ENCODE measurements around the gene NOP10. TPM values are rescaled to one million over a fixed set of nuclear protein-coding genes. Genes with fewer than 3 reads are reported as not detected.

The NOP10 gene
- total RNA-seq, 1 experiment from 2014 or later, result 162 TPM

- POLR2A ChIA-PET (ENCODE audit: unreplicated experiment), result no interaction called here
- H3K79me2 ChIP-seq (ENCODE audit: low read depth), result 0 out of 2 replicates have a peak, but pooled peaks cover 4% of the 10 kb centered on the region
Measured at GRCh38 chr15:34332553-34333120, 10.3 kb downstream of the NOP10 start.

DNA sequence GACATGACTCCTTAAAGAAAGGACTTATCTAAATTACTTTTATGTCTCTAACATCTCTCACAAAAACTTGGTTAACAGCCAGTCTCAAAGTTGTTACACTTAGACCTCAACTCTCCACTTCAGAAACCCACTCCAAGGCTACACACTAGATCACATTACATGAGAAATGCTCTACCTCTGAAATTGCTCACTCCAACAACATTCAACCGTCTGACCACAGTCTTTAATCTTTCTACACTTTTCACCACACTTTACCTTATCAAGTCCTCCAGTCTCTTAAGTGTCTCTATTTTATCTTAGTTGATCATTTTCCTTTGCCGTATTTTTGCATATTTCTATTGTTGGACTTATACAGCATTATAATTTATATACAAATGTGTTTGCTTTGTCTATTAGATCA lies 11.1 kb downstream of the NOP10 start:
- Histone ChIP-seq H3K27me3 (ENCODE audit: insufficient read depth, low read depth) (no peaks in the 10 kb centered on the region), H3K4me2 (no peak overlapping the region), H3K9me3 (ENCODE audit: insufficient read depth, low read depth) (no peaks in the 10 kb centered on the region), H3K79me2 (ENCODE audit: low read depth) (0 out of 2 replicates have a peak, but pooled peaks cover 4% of the 10 kb centered on the region), H3K9me2 (ENCODE audit: insufficient read depth) (no peaks in the 10 kb centered on the region), H3K4me3 (no peak overlapping the region), H2AFZ (no peak overlapping the region), H4K20me1 (ENCODE audit: insufficient read depth) (no peaks in the 10 kb centered on the region), H3K27ac (no peak overlapping the region), H3F3A (ENCODE audit: insufficient read depth, low read depth) (peaks cover 17% of the 10 kb centered on the region), H3K4me1 (replicated peaks; ENCODE audit: insufficient read depth) (peaks cover 28% of the 10 kb centered on the region), H3K36me3 (ENCODE audit: low read depth) (no peaks in the 10 kb centered on the region)
- no peak for DNase-seq
- TF ChIP-seq, protein P1, sequence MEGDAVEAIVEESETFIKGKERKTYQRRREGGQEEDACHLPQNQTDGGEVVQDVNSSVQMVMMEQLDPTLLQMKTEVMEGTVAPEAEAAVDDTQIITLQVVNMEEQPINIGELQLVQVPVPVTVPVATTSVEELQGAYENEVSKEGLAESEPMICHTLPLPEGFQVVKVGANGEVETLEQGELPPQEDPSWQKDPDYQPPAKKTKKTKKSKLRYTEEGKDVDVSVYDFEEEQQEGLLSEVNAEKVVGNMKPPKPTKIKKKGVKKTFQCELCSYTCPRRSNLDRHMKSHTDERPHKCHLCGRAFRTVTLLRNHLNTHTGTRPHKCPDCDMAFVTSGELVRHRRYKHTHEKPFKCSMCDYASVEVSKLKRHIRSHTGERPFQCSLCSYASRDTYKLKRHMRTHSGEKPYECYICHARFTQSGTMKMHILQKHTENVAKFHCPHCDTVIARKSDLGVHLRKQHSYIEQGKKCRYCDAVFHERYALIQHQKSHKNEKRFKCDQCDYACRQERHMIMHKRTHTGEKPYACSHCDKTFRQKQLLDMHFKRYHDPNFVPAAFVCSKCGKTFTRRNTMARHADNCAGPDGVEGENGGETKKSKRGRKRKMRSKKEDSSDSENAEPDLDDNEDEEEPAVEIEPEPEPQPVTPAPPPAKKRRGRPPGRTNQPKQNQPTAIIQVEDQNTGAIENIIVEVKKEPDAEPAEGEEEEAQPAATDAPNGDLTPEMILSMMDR (conservative IDR thresholded peaks at IDR 0.05), result no peak
- TF ChIP-seq EZH2 (IDR thresholded peaks at IDR 0.05; ENCODE audit: low read depth), result no peak
- ChIA-PET CTCF (no interaction called here), POLR2A (ENCODE audit: unreplicated experiment) (no interaction called here)
- intact Hi-C loops (cut with micrococcal nuclease; ENCODE audit: unreplicated experiment), result loop anchor here (10.0 kb wide), 1 partner anchor 227 kb away; the partner anchor contains the start of genes EMC7 and PGBD4
- no TSS peak for BruUV-seq (replicated peaks)

More at GRCh38 chr15:34332553-34333120, 10.3 kb downstream of the NOP10 start:
- peaks cover 17% of the 10 kb centered on the region for H3F3A ChIP-seq (ENCODE audit: insufficient read depth, low read depth)
- H3K4me2 ChIP-seq, result no peak overlapping the region
- CTCF ChIA-PET, result no interaction called here
- no peak overlapping the region for H3K4me3 ChIP-seq
- DNase-seq, result no peak
- H3K9me3 ChIP-seq (ENCODE audit: insufficient read depth, low read depth), result no peaks in the 10 kb centered on the region
- no peaks in the 10 kb centered on the region for H3K27me3 ChIP-seq (ENCODE audit: insufficient read depth, low read depth)
- H3K9me2 ChIP-seq (ENCODE audit: insufficient read depth), result no peaks in the 10 kb centered on the region
- no peaks in the 10 kb centered on the region for H3K36me3 ChIP-seq (ENCODE audit: low read depth)
- no peaks in the 10 kb centered on the region for H4K20me1 ChIP-seq (ENCODE audit: insufficient read depth)
- peaks cover 30% of the 10 kb centered on the region for H3K4me1 ChIP-seq (replicated peaks; ENCODE audit: insufficient read depth)
- no peak for TF ChIP-seq EZH2 (IDR thresholded peaks at IDR 0.05; ENCODE audit: low read depth)
- TF ChIP-seq, protein P1 (conservative IDR thresholded peaks at IDR 0.05), result no peak
- intact Hi-C loops (cut with micrococcal nuclease; ENCODE audit: unreplicated experiment), result loop anchor here (10.0 kb wide), 1 partner anchor 228 kb away; the partner anchor contains the start of genes EMC7 and PGBD4
- no TSS peak for BruUV-seq (replicated peaks)
- H2AFZ ChIP-seq, result no peak overlapping the region
- no peak overlapping the region for H3K27ac ChIP-seq

- Histone ChIP-seq H3F3A (ENCODE audit: insufficient read depth, low read depth) (peaks cover 11% of the 10 kb centered on the region), H2AFZ (no peak overlapping the region), H3K4me3 (no peak overlapping the region), H3K9me3 (ENCODE audit: insufficient read depth, low read depth) (no peaks in the 10 kb centered on the region), H3K36me3 (ENCODE audit: low read depth) (no peaks in the 10 kb centered on the region), H3K4me1 (replicated peaks; ENCODE audit: insufficient read depth) (peaks cover 12% of the 10 kb centered on the region), H3K27me3 (ENCODE audit: insufficient read depth, low read depth) (no peaks in the 10 kb centered on the region), H3K4me2 (no peak overlapping the region), H3K79me2 (ENCODE audit: low read depth) (0 out of 2 replicates have a peak, but pooled peaks cover 4% of the 10 kb centered on the region), H3K27ac (no peak overlapping the region), H4K20me1 (ENCODE audit: insufficient read depth) (no peaks in the 10 kb centered on the region), H3K9me2 (ENCODE audit: insufficient read depth) (no peaks in the 10 kb centered on the region)
- ChIA-PET CTCF (no interaction called here), POLR2A (ENCODE audit: unreplicated experiment) (interaction anchor here (0.7 kb wide), 1 partner anchor 195 kb away, joined by 5 read pairs; no protein-coding TSS in a partner anchor)
- intact Hi-C loops (cut with micrococcal nuclease; ENCODE audit: unreplicated experiment), result loop anchor here (10.0 kb wide), 1 partner anchor 225 kb away; the partner anchor contains the start of genes EMC7 and PGBD4
- TF ChIP-seq EZH2 (IDR thresholded peaks at IDR 0.05; ENCODE audit: low read depth), result no peak
- TF ChIP-seq, protein P1 (conservative IDR thresholded peaks at IDR 0.05), result no peak
- BruUV-seq (replicated peaks), result no TSS peak
- no peak for DNase-seq
Measured at GRCh38 chr15:34330279-34330678, 12.7 kb downstream of the NOP10 start.

All from PC-9 (cell line).